SK-N-SH (cell line): Measurements from ENCODE around the gene KIF6.

ENCODE experiments used
- CHD2 ChIP-seq: fragments of 150-350 bp; IDR thresholded peaks from 2 replicates; pipeline ENCODE4 v1.6.1; 2018; ENCODE audit warnings: low read length; ENCODE audit not compliant: partially characterized antibody
- CTCF ChIP-seq: fragments of 200-600 bp; sonication (generic); IDR thresholded peaks from 2 replicates; pipeline ENCODE4 v1.6.1; 2017; ENCODE audit warnings: antibody characterized with exemption, mild to moderate bottlenecking, moderate library complexity
- MXI1 ChIP-seq: IDR thresholded peaks from 2 replicates; pipeline ENCODE4 v1.6.1; 2012; ENCODE audit warnings: mild to moderate bottlenecking, low read depth, low read length, improper control_type of control experiment
- POLR2AphosphoS5 ChIP-seq: IDR thresholded peaks from 2 replicates; pipeline ENCODE4 v1.6.1; 2012; ENCODE audit warnings: low read depth, low read length
- RFX5 ChIP-seq: IDR thresholded peaks from 2 replicates; pipeline ENCODE4 v1.6.1; 2012; ENCODE audit warnings: mild to moderate bottlenecking, improper control_type of control experiment, low read length

- TF ChIP-seq CTCF (no peak), MXI1 (no peak), RFX5 (no peak), POLR2AphosphoS5 (no peak), CHD2 (no peak)
Observed at GRCh38 chr6:39378960-39379425, 346.2 kb downstream of the KIF6 start.
